H1 (cell line): ENCODE results near the gene GRAP. TPM values are rescaled to one million over a fixed set of nuclear protein-coding genes. Genes with fewer than 3 reads are reported as not detected.
"Not testable (repeated sequence)": the region's sequence is repeated elsewhere in the genome, so short reads cannot be mapped to it uniquely, and the experiment has no call there.

Experiments
- CTCF ChIA-PET: fragments of 300-600 bp; sonication (Branson Sonifier 250); formaldehyde crosslinking; loops from one replicate; lab custom pipeline; 2021; ENCODE audit not compliant: partially characterized antibody; lab: Charles Lee
- POLR2A ChIA-PET: fragments of 300-600 bp; sonication (Branson Sonifier 250); formaldehyde crosslinking; loops from one replicate; lab custom pipeline; 2021; ENCODE audit warnings: inconsistent platforms; ENCODE audit not compliant: partially characterized antibody; lab: Charles Lee
- DNase-seq, 2 experiments: peaks; one replicate each; pipeline versions ENCODE4 v3.0.0 to v3.0.0-alpha.2; 2010 to 2022; ENCODE audit warnings: low spot score in 2 of 2, low read depth in 1 of 2, mixed read lengths in 1 of 2
- FAIRE-seq: peaks from 2 replicates; lab custom pipeline; 2011; peaks lifted over from hg19 to GRCh38; lab: Jason Lieb, UNC
- H2AFZ ChIP-seq: 2 replicates; pipeline ENCODE4 v1.8.1; 2012; ENCODE audit warnings: low read length, inconsistent platforms
- H2AK5ac ChIP-seq: 2 replicates; pipeline ENCODE4 v1.6.1; 2013; ENCODE audit warnings: low read depth, low read length
- H2BK120ac ChIP-seq: replicated peaks from 2 replicates; pipeline ENCODE3; 2013; ENCODE audit warnings: low read depth, low read length, inconsistent platforms
- H2BK12ac ChIP-seq: 2 replicates; pipeline ENCODE4 v1.6.1; 2013; ENCODE audit warnings: low read depth, low read length
- H2BK15ac ChIP-seq: 2 replicates; pipeline ENCODE4 v1.6.1; 2013; ENCODE audit warnings: low read length
- H2BK20ac ChIP-seq: 2 replicates; pipeline ENCODE4 v1.6.1; 2013; ENCODE audit warnings: low read length
- H2BK5ac ChIP-seq: 2 replicates; pipeline ENCODE4 v1.6.1; 2013; ENCODE audit warnings: low read depth, low read length
- H3K14ac ChIP-seq: 2 replicates; pipeline ENCODE4 v1.6.1; 2013; ENCODE audit warnings: inconsistent platforms; ENCODE audit not compliant: insufficient read length
- H3K18ac ChIP-seq: 2 replicates; pipeline ENCODE4 v1.6.1; 2013; ENCODE audit warnings: low read length; ENCODE audit errors: extremely low read depth
- H3K23ac ChIP-seq: 2 replicates; pipeline ENCODE4 v1.6.1; 2013; ENCODE audit warnings: inconsistent platforms; ENCODE audit not compliant: insufficient read length
- H3K23me2 ChIP-seq: 2 replicates; pipeline ENCODE4 v1.6.1; 2013; ENCODE audit warnings: low read depth, low read length
- H3K27ac ChIP-seq: 2 replicates; pipeline ENCODE4 v1.6.1; 2011; ENCODE audit warnings: low read depth, low read length, inconsistent platforms
- H3K27me3 ChIP-seq, 4 experiments: replicated peaks in 1 of 4; 1 replicate in 1 of 4; 2 replicates in 3 of 4; pipeline versions ENCODE4 v1.6.1 to v1.8.1; 2011 to 2013; ENCODE audit warnings: low read length in 3 of 4, mild to moderate bottlenecking in 3 of 4, inconsistent platforms in 2 of 4, mixed read lengths in 2 of 4, moderate library complexity in 1 of 4; ENCODE audit not compliant: control insufficient read depth in 3 of 4, insufficient read depth in 3 of 4; ENCODE audit errors: extremely low read depth in 1 of 4
- H3K36me3 ChIP-seq, 4 experiments: 2 replicates each; pipeline versions ENCODE4 v1.6.1 to v1.8.1; 2011 to 2013; ENCODE audit warnings: mild to moderate bottlenecking in 4 of 4, low read length in 3 of 4, moderate library complexity in 2 of 4, control low read depth in 1 of 4, inconsistent platforms in 1 of 4; ENCODE audit not compliant: insufficient read depth in 4 of 4, control insufficient read depth in 2 of 4
- H3K4ac ChIP-seq: replicated peaks from 2 replicates; pipeline ENCODE3; 2013; ENCODE audit warnings: low read length, low read depth, mixed read lengths, inconsistent platforms; ENCODE audit not compliant: insufficient read length
- H3K4me1 ChIP-seq, 4 experiments: replicated peaks in 1 of 4; 1 replicate in 1 of 4; 2 replicates in 3 of 4; pipeline versions ENCODE4 v1.6.1 to v1.8.1; 2011 to 2013; ENCODE audit warnings: low read length in 3 of 4, inconsistent platforms in 2 of 4, mixed read lengths in 1 of 4; ENCODE audit not compliant: insufficient read depth in 4 of 4, control insufficient read depth in 3 of 4
- H3K4me2 ChIP-seq, 2 experiments: 2 replicates each; pipeline versions ENCODE4 v1.6.1 to v1.8.1; 2011 to 2013; ENCODE audit warnings: low read depth in 2 of 2, low read length in 2 of 2, control low read depth in 1 of 2, inconsistent platforms in 1 of 2, mild to moderate bottlenecking in 1 of 2; ENCODE audit not compliant: insufficient read depth in 1 of 2
- H3K4me3 ChIP-seq, 4 experiments: fragments of 200-600, 300-600 bp in 1 of 4; sonication (generic), shearing (Covaris generic), sonication (Bioruptor Twin) in 1 of 4; 2 replicates each; pipeline versions ENCODE4 v1.5.1 to v1.8.1; 2011 to 2016; ENCODE audit warnings: low read length in 4 of 4, low read depth in 3 of 4, control low read depth in 2 of 4, inconsistent platforms in 2 of 4, mild to moderate bottlenecking in 2 of 4, mixed read lengths in 1 of 4, moderate library complexity in 1 of 4; ENCODE audit not compliant: insufficient read depth in 2 of 4; ENCODE audit errors: extremely low read depth in 1 of 4
- H3K56ac ChIP-seq: replicated peaks from 2 replicates; pipeline ENCODE3; 2013; ENCODE audit warnings: low read depth, mild to moderate bottlenecking, mixed read lengths, low read length, inconsistent platforms; ENCODE audit not compliant: insufficient read length
- H3K79me1 ChIP-seq: 2 replicates; pipeline ENCODE4 v1.6.1; 2013; ENCODE audit warnings: low read depth, low read length, control low read depth
- H3K79me2 ChIP-seq, 2 experiments: 2 replicates each; pipeline versions ENCODE4 v1.6.1 to v1.8.1; 2012 to 2013; ENCODE audit warnings: low read length in 2 of 2, mild to moderate bottlenecking in 2 of 2, inconsistent platforms in 1 of 2; ENCODE audit not compliant: insufficient read depth in 2 of 2, control insufficient read depth in 1 of 2
- H3K9ac ChIP-seq, 4 experiments: replicated peaks in 1 of 4; 1 replicate in 1 of 4; 2 replicates in 3 of 4; pipeline versions ENCODE4 v1.6.1 to v1.8.1; 2011 to 2013; ENCODE audit warnings: low read depth in 3 of 4, low read length in 3 of 4, control low read depth in 2 of 4, mild to moderate bottlenecking in 2 of 4, moderate library complexity in 2 of 4, inconsistent platforms in 1 of 4; ENCODE audit errors: extremely low read depth in 1 of 4
- H3K9me3 ChIP-seq, 2 experiments: 2 replicates each; pipeline versions ENCODE4 v1.6.1 to v1.8.1; 2012 to 2013; ENCODE audit warnings: mild to moderate bottlenecking in 2 of 2, moderate library complexity in 2 of 2, control low read depth in 1 of 2, inconsistent platforms in 1 of 2, low read depth in 1 of 2, low read length in 1 of 2, mixed read lengths in 1 of 2; ENCODE audit not compliant: insufficient read depth in 2 of 2
- H4K20me1 ChIP-seq, 2 experiments: replicated peaks in 1 of 2; 2 replicates each; pipeline versions ENCODE3 to v1.8.1; 2011 to 2013; ENCODE audit warnings: inconsistent platforms in 2 of 2, low read length in 2 of 2, mild to moderate bottlenecking in 1 of 2; ENCODE audit not compliant: insufficient read depth in 2 of 2, control insufficient read depth in 1 of 2
- H4K5ac ChIP-seq: 2 replicates; pipeline ENCODE4 v1.6.1; 2013; ENCODE audit warnings: low read length, low read depth, mixed read lengths, inconsistent platforms; ENCODE audit not compliant: insufficient read length
- H4K8ac ChIP-seq: 2 replicates; pipeline ENCODE4 v1.8.0; 2013; ENCODE audit warnings: mild to moderate bottlenecking, moderate library complexity, low read length, inconsistent platforms; ENCODE audit not compliant: insufficient read depth; ENCODE audit errors: extremely low read depth
- H4K91ac ChIP-seq: replicated peaks from 2 replicates; pipeline ENCODE3; 2013; ENCODE audit warnings: low read length, mixed read lengths, inconsistent platforms; ENCODE audit not compliant: insufficient read length
- WGBS, 2 experiments: shearing (Covaris generic) in 1 of 2; methylation state at CpG; one replicate each; pipeline versions ENCODE4 v1.1.6 to v1.1.7; 2013 to 2015; ENCODE audit warnings: low lambda C conversion rate in 2 of 2, mixed read lengths in 2 of 2, inconsistent platforms in 1 of 2, low coverage in 1 of 2, missing lambda C conversion rate in 1 of 2; ENCODE audit not compliant: insufficient replicate concordance in 2 of 2, insufficient coverage in 1 of 2, insufficient read length in 1 of 2; ENCODE audit errors: extremely low coverage in 1 of 2, missing lambda C conversion rate in 1 of 2; 5-methylcytosine and 5-hydroxymethylcytosine counted together
- polyA plus RNA-seq, 7 experiments: library from polyadenylated mRNA; depleted of rRNA in 3 of 7; stranded (reverse) in 5 of 7; unstranded in 2 of 7; fragments of >200 nt in 5 of 7; fragments of 200-250 nt in 2 of 7; gene quantifications; 1 replicate in 5 of 7; 2 replicates in 1 of 7; 4 replicates in 1 of 7; pipeline versions ENCODE4 v1.2.1 to v1.2.3, GENCODE V29; 2011 to 2013; ENCODE audit warnings: missing spikeins in 2 of 7, mixed read lengths in 2 of 7
- total RNA-seq: library from RNA; stranded (reverse); fragmentation: NEBNext Ultra II Directional; extraction: Animal tissue kit (Norgen Biotek cat#: 25700); gene quantifications from 2 replicates; pipeline ENCODE4 v1.2.1, GENCODE V29; 2021

The GRAP gene
- total and polyA plus RNA-seq, 2 of the 8 experiments (the other 6 are each of a cell fraction or from before 2014, with no cell fraction given), result 0.18 to 0.24 TPM

- H3K14ac ChIP-seq, H3K79me1 ChIP-seq, H4K20me1 ChIP-seq, POLR2A ChIA-PET, H2AFZ ChIP-seq, H3K23me2 ChIP-seq, H2BK20ac ChIP-seq, H2BK12ac ChIP-seq, H4K5ac ChIP-seq, H3K4me3 ChIP-seq, H3K4ac ChIP-seq, H2BK15ac ChIP-seq, H4K8ac ChIP-seq, FAIRE-seq, H3K56ac ChIP-seq, H3K4me1 ChIP-seq, H3K4me2 ChIP-seq, H3K9ac ChIP-seq, H3K18ac ChIP-seq, H3K9me3 ChIP-seq, H3K27ac ChIP-seq, H3K79me2 ChIP-seq, H3K36me3 ChIP-seq, H2AK5ac ChIP-seq, H3K23ac ChIP-seq, DNase-seq, H2BK120ac ChIP-seq, H4K91ac ChIP-seq, H3K27me3 ChIP-seq, H2BK5ac ChIP-seq, CTCF ChIA-PET: not testable (repeated sequence)
- 87% methylated on average over 5 of the region's 15 CpGs; no CpG with 5 or more reads in 1 of the 2 experiments for WGBS, 2 experiments
Measured at GRCh38 chr17:19093684-19094438, 47.1 kb upstream of the GRAP start.
